H1 (cell line): Measurements from ENCODE around the gene TM4SF18. TPM values are rescaled to one million over a fixed set of nuclear protein-coding genes. Genes with fewer than 3 reads are reported as not detected.
A peak's percentile ranks its signal among the peaks of the same experiment; 100 is the strongest.

ENCODE experiments used
- CTCF ChIA-PET: fragments of 300-600 bp; sonication (Branson Sonifier 250); formaldehyde crosslinking; loops from one replicate; lab custom pipeline; 2021; ENCODE audit not compliant: partially characterized antibody; lab: Charles Lee
- POLR2A ChIA-PET: fragments of 300-600 bp; sonication (Branson Sonifier 250); formaldehyde crosslinking; loops from one replicate; lab custom pipeline; 2021; ENCODE audit warnings: inconsistent platforms; ENCODE audit not compliant: partially characterized antibody; lab: Charles Lee
- DNase-seq, 2 experiments: peaks; one replicate each; pipeline versions ENCODE4 v3.0.0 to v3.0.0-alpha.2; 2010 to 2022; ENCODE audit warnings: low spot score in 2 of 2, low read depth in 1 of 2, mixed read lengths in 1 of 2
- FAIRE-seq: peaks from 2 replicates; lab custom pipeline; 2011; peaks lifted over from hg19 to GRCh38; lab: Jason Lieb, UNC
- H2AFZ ChIP-seq: 2 replicates; pipeline ENCODE4 v1.8.1; 2012; ENCODE audit warnings: low read length, inconsistent platforms
- H2AK5ac ChIP-seq: 2 replicates; pipeline ENCODE4 v1.6.1; 2013; ENCODE audit warnings: low read depth, low read length
- H2BK120ac ChIP-seq: replicated peaks from 2 replicates; pipeline ENCODE3; 2013; ENCODE audit warnings: low read depth, low read length, inconsistent platforms
- H2BK12ac ChIP-seq: 2 replicates; pipeline ENCODE4 v1.6.1; 2013; ENCODE audit warnings: low read depth, low read length
- H2BK15ac ChIP-seq: 2 replicates; pipeline ENCODE4 v1.6.1; 2013; ENCODE audit warnings: low read length
- H2BK20ac ChIP-seq: 2 replicates; pipeline ENCODE4 v1.6.1; 2013; ENCODE audit warnings: low read length
- H2BK5ac ChIP-seq: 2 replicates; pipeline ENCODE4 v1.6.1; 2013; ENCODE audit warnings: low read depth, low read length
- H3K14ac ChIP-seq: 2 replicates; pipeline ENCODE4 v1.6.1; 2013; ENCODE audit warnings: inconsistent platforms; ENCODE audit not compliant: insufficient read length
- H3K18ac ChIP-seq: 2 replicates; pipeline ENCODE4 v1.6.1; 2013; ENCODE audit warnings: low read length; ENCODE audit errors: extremely low read depth
- H3K23ac ChIP-seq: 2 replicates; pipeline ENCODE4 v1.6.1; 2013; ENCODE audit warnings: inconsistent platforms; ENCODE audit not compliant: insufficient read length
- H3K23me2 ChIP-seq: 2 replicates; pipeline ENCODE4 v1.6.1; 2013; ENCODE audit warnings: low read depth, low read length
- H3K27ac ChIP-seq: 2 replicates; pipeline ENCODE4 v1.6.1; 2011; ENCODE audit warnings: low read depth, low read length, inconsistent platforms
- H3K27me3 ChIP-seq, 4 experiments: replicated peaks in 1 of 4; 1 replicate in 1 of 4; 2 replicates in 3 of 4; pipeline versions ENCODE4 v1.6.1 to v1.8.1; 2011 to 2013; ENCODE audit warnings: low read length in 3 of 4, mild to moderate bottlenecking in 3 of 4, inconsistent platforms in 2 of 4, mixed read lengths in 2 of 4, moderate library complexity in 1 of 4; ENCODE audit not compliant: control insufficient read depth in 3 of 4, insufficient read depth in 3 of 4; ENCODE audit errors: extremely low read depth in 1 of 4
- H3K36me3 ChIP-seq, 4 experiments: 2 replicates each; pipeline versions ENCODE4 v1.6.1 to v1.8.1; 2011 to 2013; ENCODE audit warnings: mild to moderate bottlenecking in 4 of 4, low read length in 3 of 4, moderate library complexity in 2 of 4, control low read depth in 1 of 4, inconsistent platforms in 1 of 4; ENCODE audit not compliant: insufficient read depth in 4 of 4, control insufficient read depth in 2 of 4
- H3K4ac ChIP-seq: replicated peaks from 2 replicates; pipeline ENCODE3; 2013; ENCODE audit warnings: low read length, low read depth, mixed read lengths, inconsistent platforms; ENCODE audit not compliant: insufficient read length
- H3K4me1 ChIP-seq, 4 experiments: replicated peaks in 1 of 4; 1 replicate in 1 of 4; 2 replicates in 3 of 4; pipeline versions ENCODE4 v1.6.1 to v1.8.1; 2011 to 2013; ENCODE audit warnings: low read length in 3 of 4, inconsistent platforms in 2 of 4, mixed read lengths in 1 of 4; ENCODE audit not compliant: insufficient read depth in 4 of 4, control insufficient read depth in 3 of 4
- H3K4me2 ChIP-seq, 2 experiments: 2 replicates each; pipeline versions ENCODE4 v1.6.1 to v1.8.1; 2011 to 2013; ENCODE audit warnings: low read depth in 2 of 2, low read length in 2 of 2, control low read depth in 1 of 2, inconsistent platforms in 1 of 2, mild to moderate bottlenecking in 1 of 2; ENCODE audit not compliant: insufficient read depth in 1 of 2
- H3K4me3 ChIP-seq, 4 experiments: fragments of 200-600, 300-600 bp in 1 of 4; sonication (generic), shearing (Covaris generic), sonication (Bioruptor Twin) in 1 of 4; 2 replicates each; pipeline versions ENCODE4 v1.5.1 to v1.8.1; 2011 to 2016; ENCODE audit warnings: low read length in 4 of 4, low read depth in 3 of 4, control low read depth in 2 of 4, inconsistent platforms in 2 of 4, mild to moderate bottlenecking in 2 of 4, mixed read lengths in 1 of 4, moderate library complexity in 1 of 4; ENCODE audit not compliant: insufficient read depth in 2 of 4; ENCODE audit errors: extremely low read depth in 1 of 4
- H3K56ac ChIP-seq: replicated peaks from 2 replicates; pipeline ENCODE3; 2013; ENCODE audit warnings: low read depth, mild to moderate bottlenecking, mixed read lengths, low read length, inconsistent platforms; ENCODE audit not compliant: insufficient read length
- H3K79me1 ChIP-seq: 2 replicates; pipeline ENCODE4 v1.6.1; 2013; ENCODE audit warnings: low read depth, low read length, control low read depth
- H3K79me2 ChIP-seq, 2 experiments: 2 replicates each; pipeline versions ENCODE4 v1.6.1 to v1.8.1; 2012 to 2013; ENCODE audit warnings: low read length in 2 of 2, mild to moderate bottlenecking in 2 of 2, inconsistent platforms in 1 of 2; ENCODE audit not compliant: insufficient read depth in 2 of 2, control insufficient read depth in 1 of 2
- H3K9ac ChIP-seq, 4 experiments: replicated peaks in 1 of 4; 1 replicate in 1 of 4; 2 replicates in 3 of 4; pipeline versions ENCODE4 v1.6.1 to v1.8.1; 2011 to 2013; ENCODE audit warnings: low read depth in 3 of 4, low read length in 3 of 4, control low read depth in 2 of 4, mild to moderate bottlenecking in 2 of 4, moderate library complexity in 2 of 4, inconsistent platforms in 1 of 4; ENCODE audit errors: extremely low read depth in 1 of 4
- H3K9me3 ChIP-seq, 2 experiments: 2 replicates each; pipeline versions ENCODE4 v1.6.1 to v1.8.1; 2012 to 2013; ENCODE audit warnings: mild to moderate bottlenecking in 2 of 2, moderate library complexity in 2 of 2, control low read depth in 1 of 2, inconsistent platforms in 1 of 2, low read depth in 1 of 2, low read length in 1 of 2, mixed read lengths in 1 of 2; ENCODE audit not compliant: insufficient read depth in 2 of 2
- H4K20me1 ChIP-seq, 2 experiments: replicated peaks in 1 of 2; 2 replicates each; pipeline versions ENCODE3 to v1.8.1; 2011 to 2013; ENCODE audit warnings: inconsistent platforms in 2 of 2, low read length in 2 of 2, mild to moderate bottlenecking in 1 of 2; ENCODE audit not compliant: insufficient read depth in 2 of 2, control insufficient read depth in 1 of 2
- H4K5ac ChIP-seq: 2 replicates; pipeline ENCODE4 v1.6.1; 2013; ENCODE audit warnings: low read length, low read depth, mixed read lengths, inconsistent platforms; ENCODE audit not compliant: insufficient read length
- H4K8ac ChIP-seq: 2 replicates; pipeline ENCODE4 v1.8.0; 2013; ENCODE audit warnings: mild to moderate bottlenecking, moderate library complexity, low read length, inconsistent platforms; ENCODE audit not compliant: insufficient read depth; ENCODE audit errors: extremely low read depth
- H4K91ac ChIP-seq: replicated peaks from 2 replicates; pipeline ENCODE3; 2013; ENCODE audit warnings: low read length, mixed read lengths, inconsistent platforms; ENCODE audit not compliant: insufficient read length
- EZH2 ChIP-seq: fragments of 200-600 bp; sonication (generic); IDR thresholded peaks from 2 replicates; pipeline ENCODE4 v1.7.1; 2012; ENCODE audit warnings: low read depth, mild to moderate bottlenecking, moderate library complexity, low read length, inconsistent platforms; ENCODE audit not compliant: severe bottlenecking
- WGBS, 2 experiments: shearing (Covaris generic) in 1 of 2; methylation state at CpG; one replicate each; pipeline versions ENCODE4 v1.1.6 to v1.1.7; 2013 to 2015; ENCODE audit warnings: low lambda C conversion rate in 2 of 2, mixed read lengths in 2 of 2, inconsistent platforms in 1 of 2, low coverage in 1 of 2, missing lambda C conversion rate in 1 of 2; ENCODE audit not compliant: insufficient replicate concordance in 2 of 2, insufficient coverage in 1 of 2, insufficient read length in 1 of 2; ENCODE audit errors: extremely low coverage in 1 of 2, missing lambda C conversion rate in 1 of 2; 5-methylcytosine and 5-hydroxymethylcytosine counted together
- polyA plus RNA-seq, 7 experiments: library from polyadenylated mRNA; depleted of rRNA in 3 of 7; stranded (reverse) in 5 of 7; unstranded in 2 of 7; fragments of >200 nt in 5 of 7; fragments of 200-250 nt in 2 of 7; gene quantifications; 1 replicate in 5 of 7; 2 replicates in 1 of 7; 4 replicates in 1 of 7; pipeline versions ENCODE4 v1.2.1 to v1.2.3, GENCODE V29; 2011 to 2013; ENCODE audit warnings: missing spikeins in 2 of 7, mixed read lengths in 2 of 7
- total RNA-seq: library from RNA; stranded (reverse); fragmentation: NEBNext Ultra II Directional; extraction: Animal tissue kit (Norgen Biotek cat#: 25700); gene quantifications from 2 replicates; pipeline ENCODE4 v1.2.1, GENCODE V29; 2021

Gene TM4SF18
- total and polyA plus RNA-seq, 2 of the 8 experiments (the other 6 are each of a cell fraction or from before 2014, with no cell fraction given): 2.9 to 13.6 TPM

- no peak overlapping the region for H3K18ac ChIP-seq
- no peak overlapping the region for H4K8ac ChIP-seq
- H3K27me3 ChIP-seq: no peaks in the 10 kb centered on the region
- H4K91ac ChIP-seq: no peak overlapping the region
- peaks cover 0 to 5% (median 4%) of the 10 kb centered on the region in 4 experiments; a peak in 5 of 7 replicates for H3K4me1 ChIP-seq
- H3K4me3 ChIP-seq: no peak overlapping the region
- no peak overlapping the region for H4K5ac ChIP-seq
- no peak overlapping the region for H3K4ac ChIP-seq
- H3K79me1 ChIP-seq: no peaks in the 10 kb centered on the region
- CTCF ChIA-PET: interaction anchor here (0.6 to 1.4 kb wide), 7 partner anchors 16 to 386 kb away, joined by 3 to 5 read pairs (median 3); no protein-coding TSS in a partner anchor
- no peak overlapping the region for H3K56ac ChIP-seq
- FAIRE-seq (no peak), DNase-seq (no peak)
- H3K9ac ChIP-seq: no peak overlapping the region
- no peak overlapping the region for H2BK120ac ChIP-seq
- no peak overlapping the region for H3K23ac ChIP-seq
- H2BK12ac ChIP-seq: no peak overlapping the region
- peak overlapping the region; percentile 68; the same call in 1 of the 2 replicates for H2BK15ac ChIP-seq
- H2BK20ac ChIP-seq: no peak overlapping the region
- peaks cover 0 to 6% of the 10 kb centered on the region in 2 experiments; a peak in 1 of 4 replicates for H3K9me3 ChIP-seq
- POLR2A ChIA-PET: no interaction called here
- H3K36me3 ChIP-seq: no peaks in the 10 kb centered on the region
- no peaks in the 10 kb centered on the region for H3K79me2 ChIP-seq
- TF ChIP-seq EZH2: no peak
- H3K4me2 ChIP-seq: no peak overlapping the region
- H2BK5ac ChIP-seq: no peak overlapping the region
- WGBS, 2 experiments: 91% methylated on average over 9 of the region's 9 CpGs; no CpG with 5 or more reads in 1 of the 2 experiments
- H3K14ac ChIP-seq: no peak overlapping the region
- no peaks in the 10 kb centered on the region for H3K23me2 ChIP-seq
- H2AK5ac ChIP-seq: no peak overlapping the region
- H4K20me1 ChIP-seq: no peaks in the 10 kb centered on the region
- no peak overlapping the region for H2AFZ ChIP-seq
- no peak overlapping the region for H3K27ac ChIP-seq
These were observed 45.3 kb upstream of the TM4SF18 start for GRCh38 chr3:149378478-149379309.
